Superior temporal gyrus (tissue), 1 donor: ENCODE data around the gene ZFAND6.
"Not testable (repeated sequence)": the region's sequence is repeated elsewhere in the genome, so short reads cannot be mapped to it uniquely, and the experiment has no call there.

Source experiments
- DNase-seq: peaks from one replicate; pipeline ENCODE4 v3.0.0-alpha.2; 2016; ENCODE audit errors: extremely low spot score

ZFAND6 gene

GRCh38 chr15:80058851-80059785, at the start of gene ZFAND6:
Gene ZFAND6, plus strand, starts transcription at chr15:80059676. Its CDS starts 60,669 bp downstream, at chr15:80120345.
- DNase-seq = peak; percentile 97

DNA sequence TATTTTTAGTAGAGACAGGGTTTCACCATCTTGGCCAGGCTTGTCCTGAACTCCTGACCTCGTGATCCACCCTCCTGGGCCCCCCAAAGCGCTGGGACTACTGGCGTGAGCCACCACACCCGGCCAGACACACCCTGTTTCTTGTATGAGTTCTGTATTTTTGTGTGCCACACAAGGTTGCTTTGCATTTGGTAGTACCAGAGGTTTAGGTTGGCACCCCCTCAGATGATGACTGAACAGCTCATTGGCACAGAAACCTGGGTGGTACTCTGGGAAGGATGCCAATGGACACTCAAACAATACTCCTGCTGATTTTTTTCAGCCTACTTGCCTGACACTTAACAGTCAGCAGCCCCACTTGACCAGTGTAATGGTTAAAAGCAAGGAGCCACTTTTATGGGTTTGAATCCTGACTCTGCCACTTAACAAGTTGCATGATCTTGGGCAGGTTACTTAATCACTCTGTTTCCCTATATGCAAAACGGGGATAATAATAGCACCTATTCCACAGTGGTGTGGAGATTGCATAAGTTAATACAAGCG, 49.3 kb upstream of the ZFAND6 start:
- no peak for DNase-seq

GRCh38 chr15:80011041-80011523, 48.4 kb upstream of the ZFAND6 start:
- not testable (repeated sequence) for DNase-seq

GRCh38 chr15:80011596-80011995, 47.9 kb upstream of the ZFAND6 start:
- DNase-seq = no peak

- no peak for DNase-seq
Observed at GRCh38 chr15:80012060-80012726, 47.3 kb upstream of the ZFAND6 start.

- DNase-seq = not testable (repeated sequence)
Observed at GRCh38 chr15:80014186-80014585, 45.3 kb upstream of the ZFAND6 start.

- DNase-seq = no peak
Observed at GRCh38 chr15:80015156-80015555, 44.3 kb upstream of the ZFAND6 start.

DNA sequence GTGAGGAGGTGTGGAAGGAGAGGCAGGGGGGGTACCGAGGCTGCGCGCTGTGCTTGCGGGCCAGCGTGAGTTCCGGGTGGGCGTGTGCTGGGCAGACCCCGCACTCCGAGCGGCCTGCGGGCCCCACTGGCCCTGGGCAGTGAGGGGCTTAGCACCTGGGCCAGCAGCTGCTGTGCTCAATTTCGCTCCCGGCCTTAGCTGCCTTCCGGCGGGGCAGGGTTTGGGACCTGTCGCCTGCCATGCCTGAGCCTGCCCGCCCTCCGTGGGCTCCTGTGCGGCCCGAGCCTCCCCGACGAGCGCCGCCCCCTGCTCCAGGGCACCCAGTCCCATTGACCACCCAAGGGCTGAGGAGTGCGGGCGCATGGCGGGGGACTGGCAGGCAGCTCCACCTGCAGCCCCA, 43.0 kb upstream of the ZFAND6 start:
- not testable (repeated sequence) for DNase-seq

- not testable (repeated sequence) for DNase-seq
Observed at GRCh38 chr15:80017139-80017538, 42.3 kb upstream of the ZFAND6 start.

DNA sequence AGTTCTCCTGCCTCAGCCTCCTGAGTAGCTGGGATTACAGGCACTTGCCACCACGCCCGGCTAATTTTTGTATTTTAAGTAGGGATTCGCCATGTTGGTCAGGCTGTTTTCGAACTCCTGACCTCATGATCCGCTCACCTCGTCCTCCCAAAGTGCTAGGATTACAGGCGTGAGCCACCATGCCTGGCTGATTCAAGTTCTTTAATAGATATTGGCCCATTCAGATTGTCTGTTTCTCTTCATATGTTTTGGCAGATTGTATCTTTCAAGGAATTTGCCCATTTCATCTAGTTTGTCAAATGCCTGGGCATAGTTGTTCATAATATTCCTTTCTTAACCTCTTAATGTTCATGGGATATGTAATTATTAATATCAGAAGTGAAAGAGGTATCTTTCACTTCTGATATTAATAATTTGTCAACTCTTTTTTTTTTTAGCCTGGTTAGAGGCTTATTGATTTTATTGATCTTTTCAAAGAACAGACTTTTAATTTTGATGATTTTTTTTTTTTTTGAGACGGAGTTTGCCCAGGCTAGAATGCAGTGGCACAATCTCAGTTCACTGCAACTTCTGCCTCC, 40.2 kb upstream of the ZFAND6 start:
- DNase-seq = no peak

DNA sequence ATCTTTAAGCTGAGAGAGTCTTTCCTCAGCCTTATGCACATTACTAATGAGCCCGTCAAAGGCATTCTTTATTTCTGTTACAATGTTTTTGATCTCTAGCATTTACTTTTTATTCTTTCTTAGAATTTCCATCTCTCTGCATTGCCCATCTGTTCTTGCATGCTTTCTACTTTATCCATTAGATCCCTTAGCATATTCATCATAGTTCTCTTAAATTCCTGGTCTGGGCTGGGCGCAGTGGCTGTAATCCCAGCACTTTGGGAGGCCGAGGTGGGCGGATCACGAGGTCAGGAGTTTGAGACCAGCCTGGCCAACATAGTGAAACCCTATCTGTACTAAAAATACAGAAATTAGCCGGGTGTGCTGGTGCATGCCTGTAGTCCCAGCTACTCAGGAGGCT, 39.3 kb upstream of the ZFAND6 start:
- DNase-seq = not testable (repeated sequence)

- no peak for DNase-seq
Observed at GRCh38 chr15:80020731-80021130, 38.7 kb upstream of the ZFAND6 start.

DNA sequence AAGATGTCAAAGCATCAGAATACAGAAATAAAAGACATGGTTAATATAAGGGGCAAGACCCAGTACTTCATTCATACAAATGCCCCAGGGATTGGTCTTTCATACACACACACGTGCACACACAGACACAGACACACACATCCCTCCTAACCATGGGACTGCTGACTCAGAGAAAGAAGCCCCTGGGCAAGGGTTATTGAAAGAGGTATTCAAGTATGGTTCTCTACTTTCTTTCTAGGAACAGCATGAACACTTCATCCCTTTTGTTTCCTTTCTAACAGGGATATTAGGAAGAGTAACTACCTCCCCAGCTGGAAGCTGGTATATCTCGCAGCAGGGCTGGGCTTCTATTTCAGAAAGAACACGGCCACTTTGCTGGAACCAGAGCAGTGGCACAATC, 33.2 kb upstream of the ZFAND6 start:
- no peak for DNase-seq

DNA sequence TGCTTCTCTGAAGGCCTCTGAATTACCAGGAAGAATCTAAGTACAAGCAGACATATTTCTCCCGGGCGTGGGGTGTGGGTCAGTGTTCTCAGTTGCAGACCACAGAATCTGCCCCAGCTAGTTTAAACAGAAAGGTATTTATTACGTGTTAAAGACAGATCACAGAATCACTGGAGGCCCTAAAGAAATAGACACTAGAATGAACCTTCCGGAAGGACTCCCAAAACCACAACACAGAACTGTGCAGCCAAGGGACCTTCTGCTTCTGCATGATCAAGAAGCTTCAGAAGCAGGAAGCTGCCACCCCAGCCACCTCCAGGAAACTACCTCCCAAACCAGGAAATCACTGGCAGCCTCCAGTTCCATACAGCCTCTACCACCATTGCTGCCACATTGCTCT, 32.7 kb upstream of the ZFAND6 start:
- DNase-seq = no peak

- no peak for DNase-seq
Observed at GRCh38 chr15:80028937-80029336, 30.5 kb upstream of the ZFAND6 start.

DNA sequence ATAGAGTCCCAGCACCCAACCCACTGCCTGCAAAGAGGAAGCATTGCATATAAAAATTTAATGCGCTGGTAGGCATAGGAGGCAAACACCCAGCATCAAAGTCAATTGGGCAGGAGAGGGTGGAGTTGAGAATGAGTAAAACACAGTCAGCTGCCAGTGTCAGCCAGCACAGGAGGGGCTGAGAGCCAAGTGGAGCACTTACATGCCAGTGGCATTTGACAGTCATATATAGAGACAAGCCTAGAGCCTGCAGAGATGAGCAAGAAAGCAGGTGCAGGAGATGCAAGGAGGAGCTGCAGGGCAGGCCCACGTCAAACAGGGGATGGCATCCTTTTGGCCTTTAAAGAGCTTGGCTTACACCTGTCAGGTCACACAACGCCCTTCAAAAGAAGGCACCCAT, 27.6 kb upstream of the ZFAND6 start:
- no peak for DNase-seq

GRCh38 chr15:80034629-80035028, 24.8 kb upstream of the ZFAND6 start:
- no peak for DNase-seq

DNA sequence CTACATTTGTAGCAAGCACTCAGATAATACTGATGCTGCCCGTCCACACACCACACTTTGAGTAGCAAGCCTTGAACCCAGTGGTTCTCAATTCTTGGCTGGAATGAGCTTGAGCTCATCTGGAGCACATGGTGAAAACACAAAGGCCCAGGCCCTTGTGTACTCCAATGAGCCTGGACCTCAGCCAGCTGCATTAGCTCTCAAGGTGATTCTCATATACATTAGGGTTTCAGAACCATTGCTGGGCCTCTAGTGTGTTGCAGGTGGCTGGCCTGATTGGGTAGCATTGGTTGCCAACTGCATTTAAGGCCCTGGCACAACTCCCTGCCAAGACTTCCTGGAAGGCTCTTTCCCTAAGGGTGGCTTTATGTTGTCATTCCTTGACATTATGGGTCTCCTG, 23.4 kb upstream of the ZFAND6 start:
- DNase-seq = no peak

DNA sequence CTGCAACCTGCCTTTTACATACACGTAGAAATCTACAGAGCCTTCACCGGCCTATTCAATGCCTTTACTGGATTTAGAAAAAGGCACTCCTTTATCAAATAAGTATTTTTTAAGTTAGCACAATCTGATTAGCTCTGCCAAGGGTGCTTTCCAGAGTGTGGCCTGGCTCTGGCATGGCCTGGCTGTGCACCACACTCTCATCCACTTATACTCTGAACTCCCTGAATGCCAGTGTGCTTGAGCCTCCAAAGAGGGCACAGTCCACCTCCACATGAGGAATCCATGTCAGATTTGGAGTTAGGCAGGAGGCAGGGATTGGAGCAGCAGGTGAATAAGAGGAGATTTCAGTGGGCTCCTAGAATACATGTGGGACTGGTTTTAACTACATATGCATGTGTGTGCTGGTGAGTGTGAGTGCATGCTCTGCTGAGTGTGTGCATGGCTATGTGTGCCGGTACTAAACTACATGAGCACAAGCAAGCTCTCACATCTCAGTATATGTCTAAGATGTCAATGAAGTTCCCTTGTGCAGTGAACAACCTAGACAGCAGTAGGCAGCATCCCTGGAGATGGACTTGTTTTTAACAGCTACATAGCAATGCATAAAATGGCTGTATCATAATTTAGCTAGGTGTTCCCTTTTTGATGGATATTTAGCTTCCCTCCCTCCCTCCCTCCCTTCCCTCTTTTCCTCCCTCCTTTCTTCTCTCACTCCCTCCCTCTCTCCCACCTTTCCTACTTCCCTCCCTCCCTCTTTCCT, 17.8 kb upstream of the ZFAND6 start:
- DNase-seq = no peak

DNA sequence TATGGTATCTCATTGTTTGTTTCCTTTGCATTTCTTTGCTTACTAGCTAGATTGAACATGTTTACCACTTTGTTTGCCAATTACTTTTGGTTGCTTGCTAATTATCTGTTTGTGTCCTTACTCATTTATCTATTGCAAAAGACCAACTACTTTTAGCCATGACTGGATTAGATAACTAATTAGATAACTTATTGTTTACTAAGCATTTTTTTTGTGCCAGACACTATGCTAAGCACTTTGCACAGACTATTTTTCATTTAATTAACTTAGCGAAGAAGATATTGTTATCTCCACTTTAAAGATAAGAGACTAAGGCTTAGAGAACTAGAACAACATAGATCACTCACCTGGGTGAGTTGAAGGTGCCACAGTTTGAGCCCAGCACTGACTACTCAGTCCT, 16.9 kb upstream of the ZFAND6 start:
- no peak for DNase-seq

DNA sequence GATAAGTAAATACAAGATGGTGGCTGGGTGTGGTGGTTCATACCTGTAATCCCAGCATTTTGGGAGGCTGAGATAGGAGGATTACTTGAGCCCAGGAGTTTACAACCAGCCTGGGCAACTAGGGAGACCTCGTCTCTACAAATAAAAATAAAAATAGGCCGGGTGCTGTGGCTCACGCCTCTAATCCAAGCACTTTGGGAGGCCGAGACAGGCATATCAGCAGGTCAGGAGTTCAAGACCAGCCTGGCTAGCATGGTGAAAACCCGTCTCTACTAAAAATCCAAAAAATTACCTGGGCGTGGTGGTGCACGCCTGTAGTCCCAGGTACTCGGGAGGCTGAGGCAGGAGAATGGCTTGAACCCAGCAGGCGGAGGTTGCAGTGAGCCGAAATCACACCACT, 14.3 kb upstream of the ZFAND6 start:
- DNase-seq = not testable (repeated sequence)
